ENCODE results near the gene IGF1R.

Gene IGF1R

GRCh38 chr15:98898122-98898521 is 249.8 kb downstream of the IGF1R start:
- Histone ChIP-seq H4K20me1 (ENCODE audit: insufficient read depth) (no peaks in the 10 kb centered on the region), H3K79me2 (ENCODE audit: insufficient read depth, low read depth) (no peaks in the 10 kb centered on the region), H3K4me2 (no peak overlapping the region), H3K4me1 (ENCODE audit: low read depth, poor library complexity, severe bottlenecking) (no peaks in the 10 kb centered on the region), H3K27me3 (ENCODE audit: insufficient read depth, low read depth) (no peaks in the 10 kb centered on the region), H3K36me3 (ENCODE audit: insufficient read depth) (no peaks in the 10 kb centered on the region), H3K9ac (no peak overlapping the region), H3K4me3 (IDR thresholded peaks at IDR 0.05; ENCODE audit: insufficient read depth, low read depth, low read length) (no peak overlapping the region), H2AFZ (ENCODE audit: low read depth) (no peak overlapping the region), H3K27ac (no peak overlapping the region)
- no peak for TF ChIP-seq CTCF (conservative IDR thresholded peaks at IDR 0.05; ENCODE audit: low read depth, low read length)

GRCh38 chr15:98899272-98900021 is 251.1 kb downstream of the IGF1R start:
- H3K79me2 ChIP-seq (ENCODE audit: insufficient read depth, low read depth), result no peaks in the 10 kb centered on the region
- no peaks in the 10 kb centered on the region for H4K20me1 ChIP-seq (ENCODE audit: insufficient read depth)
- H3K4me1 ChIP-seq (ENCODE audit: low read depth, poor library complexity, severe bottlenecking), result no peaks in the 10 kb centered on the region
- H3K27ac ChIP-seq, result no peak overlapping the region
- no peaks in the 10 kb centered on the region for H3K27me3 ChIP-seq (ENCODE audit: insufficient read depth, low read depth)
- no peak overlapping the region for H3K4me3 ChIP-seq (IDR thresholded peaks at IDR 0.05; ENCODE audit: insufficient read depth, low read depth, low read length)
- H3K9ac ChIP-seq, result no peak overlapping the region
- no peak for TF ChIP-seq CTCF (conservative IDR thresholded peaks at IDR 0.05; ENCODE audit: low read depth, low read length)
- no peak overlapping the region for H3K4me2 ChIP-seq
- H3K36me3 ChIP-seq (ENCODE audit: insufficient read depth), result no peaks in the 10 kb centered on the region
- no peak overlapping the region for H2AFZ ChIP-seq (ENCODE audit: low read depth)

- Histone ChIP-seq H3K9ac (no peak overlapping the region), H3K27ac (no peak overlapping the region), H3K79me2 (ENCODE audit: insufficient read depth, low read depth) (no peaks in the 10 kb centered on the region), H3K4me1 (ENCODE audit: low read depth, poor library complexity, severe bottlenecking) (no peaks in the 10 kb centered on the region), H4K20me1 (ENCODE audit: insufficient read depth) (no peaks in the 10 kb centered on the region), H3K4me3 (IDR thresholded peaks at IDR 0.05; ENCODE audit: insufficient read depth, low read depth, low read length) (no peak overlapping the region), H3K36me3 (ENCODE audit: insufficient read depth) (no peaks in the 10 kb centered on the region), H3K27me3 (ENCODE audit: insufficient read depth, low read depth) (no peaks in the 10 kb centered on the region), H3K4me2 (no peak overlapping the region), H2AFZ (ENCODE audit: low read depth) (no peak overlapping the region)
- TF ChIP-seq CTCF (conservative IDR thresholded peaks at IDR 0.05; ENCODE audit: low read depth, low read length), result no peak
Measured at GRCh38 chr15:98900356-98900755, 252.0 kb downstream of the IGF1R start.

GRCh38 chr15:98901434-98902072 is 253.2 kb downstream of the IGF1R start:
- Histone ChIP-seq H3K27ac (no peak overlapping the region), H3K4me3 (IDR thresholded peaks at IDR 0.05; ENCODE audit: insufficient read depth, low read depth, low read length) (no peak overlapping the region), H3K9ac (no peak overlapping the region), H3K4me1 (ENCODE audit: low read depth, poor library complexity, severe bottlenecking) (no peaks in the 10 kb centered on the region), H3K27me3 (ENCODE audit: insufficient read depth, low read depth) (no peaks in the 10 kb centered on the region), H2AFZ (ENCODE audit: low read depth) (no peak overlapping the region), H3K79me2 (ENCODE audit: insufficient read depth, low read depth) (no peaks in the 10 kb centered on the region), H3K4me2 (no peak overlapping the region), H3K36me3 (ENCODE audit: insufficient read depth) (no peaks in the 10 kb centered on the region), H4K20me1 (ENCODE audit: insufficient read depth) (no peaks in the 10 kb centered on the region)
- no peak for TF ChIP-seq CTCF (conservative IDR thresholded peaks at IDR 0.05; ENCODE audit: low read depth, low read length)

Measured in KMS-11 (cell line).